ENCODE data around the gene REM1. TPM values are rescaled to one million over a fixed set of nuclear protein-coding genes. Genes with fewer than 3 reads are reported as not detected.

The REM1 gene
- total and polyA plus RNA-seq, 2 of the 13 experiments (the other 11 are each of a cell fraction or from before 2014, with no cell fraction given): not detected

- TF ChIP-seq SMAD9 (CRISPR knock-in tag; IDR thresholded peaks at IDR 0.05) (no peak), ZNF652 (CRISPR knock-in tag; IDR thresholded peaks at IDR 0.05; ENCODE audit: borderline replicate concordance, low read depth) (no peak), HES4 (CRISPR knock-in tag; IDR thresholded peaks at IDR 0.05; ENCODE audit: borderline replicate concordance) (peak; percentile 98), ZSCAN29 (CRISPR knock-in tag; conservative IDR thresholded peaks at IDR 0.05) (peak; percentile 75; the same call in 1 of the 2 replicates), FOSL1 (CRISPR knock-in tag; IDR thresholded peaks at IDR 0.05; ENCODE audit: borderline replicate concordance) (peak; percentile 54; the same call in 1 of the 2 replicates), RNF219 (CRISPR knock-in tag; IDR thresholded peaks at IDR 0.05) (peak; percentile 80; the same call in 1 of the 2 replicates), IKZF4 (CRISPR knock-in tag; IDR thresholded peaks at IDR 0.05; ENCODE audit: borderline replicate concordance, low read depth, not compliant biosample characterization) (peak; percentile 84), SUZ12 (IDR thresholded peaks at IDR 0.05; ENCODE audit: low read depth, low read length) (no peak), TCF12 (IDR thresholded peaks at IDR 0.05) (no peak), TCF12 (CRISPR knock-in tag; IDR thresholded peaks at IDR 0.05) (no peak; the same call in 1 of the 2 replicates), HMGA1 (CRISPR knock-in tag; conservative IDR thresholded peaks at IDR 0.05) (no peak), SMARCE1 (IDR thresholded peaks at IDR 0.05; ENCODE audit: borderline replicate concordance) (no peak), SNAPC4 (CRISPR knock-in tag; IDR thresholded peaks at IDR 0.05) (0 out of 2 replicates have a peak, but pooled peaks have one; percentile 2), ZNF430 (CRISPR knock-in tag; IDR thresholded peaks at IDR 0.05) (peak; percentile 95), ZNF841 (CRISPR knock-in tag; IDR thresholded peaks at IDR 0.05; ENCODE audit: borderline replicate concordance) (no peak)
- TF ChIP-seq, protein P1, sequence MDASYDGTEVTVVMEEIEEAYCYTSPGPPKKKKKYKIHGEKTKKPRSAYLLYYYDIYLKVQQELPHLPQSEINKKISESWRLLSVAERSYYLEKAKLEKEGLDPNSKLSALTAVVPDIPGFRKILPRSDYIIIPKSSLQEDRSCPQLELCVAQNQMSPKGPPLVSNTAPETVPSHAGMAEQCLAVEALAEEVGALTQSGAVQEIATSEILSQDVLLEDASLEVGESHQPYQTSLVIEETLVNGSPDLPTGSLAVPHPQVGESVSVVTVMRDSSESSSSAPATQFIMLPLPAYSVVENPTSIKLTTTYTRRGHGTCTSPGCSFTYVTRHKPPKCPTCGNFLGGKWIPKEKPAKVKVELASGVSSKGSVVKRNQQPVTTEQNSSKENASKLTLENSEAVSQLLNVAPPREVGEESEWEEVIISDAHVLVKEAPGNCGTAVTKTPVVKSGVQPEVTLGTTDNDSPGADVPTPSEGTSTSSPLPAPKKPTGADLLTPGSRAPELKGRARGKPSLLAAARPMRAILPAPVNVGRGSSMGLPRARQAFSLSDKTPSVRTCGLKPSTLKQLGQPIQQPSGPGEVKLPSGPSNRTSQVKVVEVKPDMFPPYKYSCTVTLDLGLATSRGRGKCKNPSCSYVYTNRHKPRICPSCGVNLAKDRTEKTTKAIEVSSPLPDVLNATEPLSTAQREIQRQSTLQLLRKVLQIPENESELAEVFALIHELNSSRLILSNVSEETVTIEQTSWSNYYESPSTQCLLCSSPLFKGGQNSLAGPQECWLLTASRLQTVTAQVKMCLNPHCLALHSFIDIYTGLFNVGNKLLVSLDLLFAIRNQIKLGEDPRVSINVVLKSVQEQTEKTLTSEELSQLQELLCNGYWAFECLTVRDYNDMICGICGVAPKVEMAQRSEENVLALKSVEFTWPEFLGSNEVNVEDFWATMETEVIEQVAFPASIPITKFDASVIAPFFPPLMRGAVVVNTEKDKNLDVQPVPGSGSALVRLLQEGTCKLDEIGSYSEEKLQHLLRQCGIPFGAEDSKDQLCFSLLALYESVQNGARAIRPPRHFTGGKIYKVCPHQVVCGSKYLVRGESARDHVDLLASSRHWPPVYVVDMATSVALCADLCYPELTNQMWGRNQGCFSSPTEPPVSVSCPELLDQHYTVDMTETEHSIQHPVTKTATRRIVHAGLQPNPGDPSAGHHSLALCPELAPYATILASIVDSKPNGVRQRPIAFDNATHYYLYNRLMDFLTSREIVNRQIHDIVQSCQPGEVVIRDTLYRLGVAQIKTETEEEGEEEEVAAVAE (CRISPR knock-in tag; IDR thresholded peaks at IDR 0.05; ENCODE audit: borderline replicate concordance): no peak; the same call in 1 of the 2 replicates
Observed at GRCh38 chr20:31514154-31515071, 39.3 kb downstream of the REM1 start, which contains the start of gene HM13 (continued).

Measured in HepG2 (cell line).